Right hindlimb (tissue), 1 donor: ENCODE data around the gene TBC1D23.
"Not testable (repeated sequence)": the region's sequence is repeated elsewhere in the genome, so short reads cannot be mapped to it uniquely, and the experiment has no call there.

Experiments used
- DNase-seq: peaks from one replicate; pipeline ENCODE4 v3.0.0-alpha.2; 2018

Gene TBC1D23

DNA sequence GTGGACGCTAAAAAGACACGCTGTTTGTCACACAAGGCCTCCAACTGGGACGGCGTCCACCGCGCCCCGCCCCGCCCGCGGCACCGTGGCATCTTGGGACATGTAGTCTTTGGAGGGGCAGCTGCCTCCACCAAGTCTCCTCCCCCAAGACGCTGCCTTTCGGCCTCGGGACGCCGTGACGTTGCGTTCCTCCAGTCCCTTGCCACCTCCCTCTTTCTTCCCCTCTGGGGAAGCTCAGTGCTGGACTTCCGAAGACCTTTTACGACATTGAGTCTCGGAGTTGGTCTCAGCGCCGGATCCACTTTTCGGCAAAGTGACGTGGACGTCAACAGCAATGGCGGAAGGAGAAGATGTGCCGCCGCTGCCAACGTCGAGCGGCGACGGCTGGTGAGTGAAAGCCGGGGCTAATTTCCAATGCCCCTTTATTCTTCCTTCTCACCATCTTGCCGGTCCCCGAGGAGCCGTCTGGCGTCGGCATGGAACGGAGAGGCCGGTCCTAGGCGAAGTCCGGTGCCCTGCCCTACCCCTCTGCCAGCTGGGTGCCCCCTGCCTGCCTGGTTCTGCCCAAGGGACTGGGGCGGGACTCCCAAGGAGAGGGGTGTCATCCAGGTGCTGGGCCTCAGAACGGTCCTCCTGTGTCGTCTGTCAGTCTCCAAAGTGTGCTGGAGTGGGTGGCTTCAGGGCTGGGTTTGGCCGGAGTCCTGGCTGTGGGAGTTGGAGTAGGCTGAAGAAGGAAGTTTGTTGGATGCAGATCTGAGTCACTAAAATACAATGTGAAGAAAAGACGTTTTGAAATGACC lies at the start of gene TBC1D23:
TBC1D23 (plus strand) TSS at position 308 of the 800 bp plus-strand sequence; CDS start at position 335, 27 bp downstream.
- DNase-seq, result peak; percentile 99

DNA sequence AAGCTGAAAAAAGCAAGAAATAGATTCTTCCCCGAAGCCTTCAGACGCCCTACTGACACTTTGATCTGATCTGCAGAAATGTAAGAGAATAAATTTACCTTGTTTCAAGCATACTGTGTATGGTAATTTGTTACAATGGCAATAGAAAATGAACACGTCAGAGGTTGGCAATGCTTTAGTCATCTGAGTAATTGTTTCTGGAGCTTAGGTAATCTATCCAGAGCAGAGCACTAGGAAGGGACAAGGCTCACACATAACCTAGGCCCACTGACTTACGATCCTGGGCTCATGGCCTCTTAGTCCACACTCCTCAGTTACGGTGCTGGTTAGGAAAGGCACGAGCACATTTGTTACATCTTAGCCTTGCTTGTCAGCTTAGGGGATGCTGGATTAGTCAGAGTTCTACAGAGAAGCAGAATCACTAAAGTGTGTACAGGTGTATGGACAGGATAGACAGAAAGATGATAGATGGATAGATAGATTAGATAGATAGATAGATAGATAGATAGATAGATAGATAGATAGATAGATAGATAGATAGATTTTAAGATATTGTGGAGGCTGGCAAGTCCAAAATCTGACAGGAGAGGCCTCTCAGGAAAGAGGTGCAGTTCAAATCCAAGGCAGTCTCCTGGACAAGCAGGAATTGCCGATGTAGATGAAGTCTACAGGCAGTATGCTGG lies 46.8 kb upstream of the TBC1D23 start:
- no peak for DNase-seq

DNA sequence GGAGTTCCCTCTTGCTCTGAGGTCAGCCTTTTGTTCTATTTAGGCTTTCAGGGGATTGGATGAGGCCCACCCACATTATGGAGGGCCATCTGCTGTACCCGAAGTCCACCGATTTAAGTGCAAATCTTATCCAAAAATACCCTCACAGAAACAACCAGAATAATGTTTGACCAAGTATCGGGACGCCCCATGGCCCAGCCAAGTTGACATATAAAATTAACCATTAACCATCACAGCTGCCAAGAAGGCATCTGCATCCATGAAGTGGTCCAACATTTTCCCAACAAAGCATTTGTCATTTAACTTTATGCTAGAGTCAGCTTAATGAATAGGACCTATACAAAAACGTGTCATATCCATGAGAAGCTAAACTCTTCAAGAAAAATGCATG lies 46.2 kb upstream of the TBC1D23 start:
- no peak for DNase-seq

DNA sequence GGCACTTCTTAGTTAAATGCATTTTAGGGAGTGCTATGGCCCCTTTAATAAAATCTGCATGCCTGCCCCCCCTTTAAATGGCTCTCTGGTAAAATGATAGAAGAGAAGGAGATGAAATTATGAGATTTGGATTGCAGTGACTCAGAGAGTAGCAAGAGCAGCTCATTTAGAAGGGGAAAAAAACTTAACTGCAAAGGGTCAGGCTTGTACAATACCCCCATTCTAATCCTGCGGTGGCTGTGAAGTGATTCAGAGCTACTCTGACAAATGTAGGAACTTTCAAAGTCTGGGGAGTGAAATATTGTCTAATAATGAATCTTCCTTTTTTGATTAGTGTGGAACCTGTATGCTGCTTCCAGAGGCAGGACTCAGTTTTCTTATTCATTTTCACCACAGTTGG lies 44.1 kb upstream of the TBC1D23 start:
- no peak for DNase-seq

DNA sequence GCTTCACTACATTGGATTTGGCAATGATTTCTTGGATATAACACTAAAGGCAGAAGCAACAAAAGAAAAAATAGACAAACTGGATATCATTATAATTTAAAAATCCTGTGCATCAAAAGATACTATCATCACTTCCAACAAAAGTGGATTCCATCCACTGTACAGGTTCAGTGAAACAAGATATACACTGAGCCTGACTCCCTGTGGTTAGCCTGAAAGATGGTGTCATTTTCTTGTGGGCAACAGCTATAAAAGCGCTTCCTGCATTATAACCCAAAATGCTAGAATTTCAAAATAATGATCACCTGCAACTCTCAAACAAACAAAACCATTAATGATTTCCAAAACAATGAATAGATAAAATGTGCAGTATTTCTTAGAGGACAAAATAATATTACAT lies 39.6 kb upstream of the TBC1D23 start:
- no peak for DNase-seq

DNA sequence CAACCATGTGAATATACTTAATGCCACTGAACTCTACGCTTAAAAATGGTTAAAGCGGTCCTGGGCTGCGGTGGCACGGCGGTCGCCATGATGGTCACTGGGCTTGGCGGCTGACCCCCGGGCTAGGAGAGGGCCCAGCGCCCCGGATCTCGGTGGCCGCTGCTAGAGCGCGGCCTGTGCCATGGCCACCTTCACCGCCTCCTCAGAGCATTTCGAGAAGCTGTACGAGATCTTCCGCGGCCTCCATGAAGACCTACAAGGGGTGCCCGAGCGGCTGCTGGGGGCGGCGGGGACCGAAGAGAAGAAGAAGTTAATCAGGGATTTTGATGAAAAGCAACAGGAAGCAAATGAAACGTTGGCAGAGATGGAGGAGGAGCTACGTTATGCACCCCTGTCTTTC lies 35.6 kb upstream of the TBC1D23 start:
- DNase-seq, result no peak

DNA sequence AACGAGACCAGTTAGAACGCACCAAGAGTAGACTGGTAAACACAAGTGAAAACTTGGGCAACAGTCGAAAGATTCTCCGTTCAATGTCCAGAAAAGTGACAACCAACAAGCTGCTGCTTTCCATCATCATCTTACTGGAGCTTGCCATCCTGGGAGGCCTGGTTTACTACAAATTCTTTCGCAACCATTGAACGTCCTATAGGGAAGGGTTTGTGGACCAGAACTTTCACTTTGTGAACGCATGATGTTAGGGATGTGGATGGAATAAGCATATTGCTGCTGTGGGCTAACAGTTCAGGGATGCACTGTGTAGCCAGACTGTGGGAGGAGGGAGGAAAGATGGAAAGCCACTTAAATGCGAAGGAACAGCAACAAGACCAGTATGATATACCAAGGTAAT lies 34.9 kb upstream of the TBC1D23 start:
- DNase-seq, result no peak

DNA sequence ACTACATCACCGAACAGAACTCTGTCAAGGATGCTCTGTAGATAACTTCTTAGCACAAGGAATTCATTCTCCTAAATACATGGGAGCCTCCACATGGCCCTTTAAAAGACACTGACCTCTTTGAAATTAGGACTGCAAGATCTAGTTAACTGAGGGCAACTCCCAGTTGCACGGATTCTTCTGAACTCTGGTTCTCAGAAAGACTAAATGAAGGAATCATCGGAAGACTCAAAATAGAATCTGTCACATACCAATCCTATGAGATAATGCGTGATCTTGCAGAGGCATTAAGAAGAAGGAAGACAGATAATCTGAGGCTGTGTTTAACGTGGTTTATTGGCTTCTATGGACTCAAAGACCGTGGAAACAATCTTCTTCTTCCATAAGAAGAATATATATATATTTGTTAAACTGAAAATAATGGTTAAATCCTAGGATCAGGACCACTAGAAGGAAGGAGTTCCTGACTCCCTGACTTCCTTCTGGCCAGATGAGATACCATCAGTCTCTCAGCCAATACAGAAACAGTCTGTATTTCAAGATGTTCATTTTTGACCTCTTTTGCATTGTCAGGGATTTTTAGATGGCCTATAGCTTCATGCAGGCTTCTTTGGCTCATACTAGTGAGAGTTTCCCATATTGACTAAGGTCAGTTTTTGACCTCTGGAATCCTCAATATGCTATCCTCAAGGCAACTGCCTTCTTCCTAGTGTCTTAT lies 33.9 kb upstream of the TBC1D23 start:
- DNase-seq, result no peak

DNA sequence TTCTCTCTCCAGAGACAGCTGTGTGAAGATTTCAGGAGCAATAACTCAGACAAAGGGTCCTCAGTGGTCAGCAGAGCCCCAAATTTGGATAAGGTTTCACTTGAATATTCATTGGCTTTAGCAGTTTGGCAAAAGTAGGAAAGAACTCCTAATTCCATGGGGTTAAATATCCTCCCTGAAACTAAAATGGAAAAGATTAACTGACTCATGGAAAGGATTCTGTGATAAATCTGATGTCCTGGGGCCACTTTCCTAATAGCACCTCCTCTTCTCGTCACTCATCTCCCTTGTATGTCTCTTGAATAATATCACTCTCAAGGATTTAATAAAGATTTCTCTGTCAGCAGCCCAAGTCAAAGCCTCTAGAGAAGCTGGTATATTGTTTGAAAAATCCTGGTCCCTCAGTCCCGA lies 33.3 kb upstream of the TBC1D23 start:
- DNase-seq, result peak; percentile 58

DNA sequence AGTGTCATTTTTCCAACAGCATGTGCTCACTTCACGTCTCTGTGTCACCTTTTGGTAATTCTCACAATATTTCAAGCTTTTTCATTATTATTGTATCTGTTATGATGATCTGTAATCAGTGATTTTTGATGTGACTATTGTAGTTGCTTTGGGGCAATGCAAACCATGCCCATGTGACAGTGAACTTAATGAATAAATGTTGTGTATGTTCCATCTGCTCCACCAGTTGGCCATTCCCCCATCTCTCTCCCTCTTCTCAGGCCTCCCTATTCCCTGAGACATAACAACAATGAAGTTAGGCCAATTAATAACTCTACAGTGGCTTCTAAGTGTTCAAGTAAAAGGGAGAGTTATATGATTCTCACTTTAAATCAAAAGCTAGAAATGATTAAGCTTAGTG lies 32.5 kb upstream of the TBC1D23 start:
- DNase-seq, result no peak

DNA sequence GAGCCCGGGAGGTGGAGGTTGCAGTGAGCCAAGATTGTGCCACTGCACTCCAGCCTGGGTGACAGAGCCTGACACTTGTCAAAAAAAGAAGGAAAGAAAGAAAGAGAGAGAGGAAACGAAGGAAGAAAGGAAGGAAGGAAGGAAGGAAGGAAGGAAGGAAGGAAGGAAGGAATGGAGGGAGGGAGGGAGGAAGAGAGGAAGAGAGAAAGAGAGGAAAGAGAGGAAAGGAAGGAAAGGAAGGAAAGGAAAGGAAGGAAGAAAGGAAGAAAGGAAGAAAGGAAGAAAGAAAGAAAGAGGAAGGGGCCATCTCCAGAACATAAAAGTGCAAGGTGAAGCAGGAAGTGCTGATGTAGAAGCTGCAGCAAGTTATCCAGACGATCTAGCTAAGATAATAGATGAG lies 31.6 kb upstream of the TBC1D23 start:
- DNase-seq, result not testable (repeated sequence)

DNA sequence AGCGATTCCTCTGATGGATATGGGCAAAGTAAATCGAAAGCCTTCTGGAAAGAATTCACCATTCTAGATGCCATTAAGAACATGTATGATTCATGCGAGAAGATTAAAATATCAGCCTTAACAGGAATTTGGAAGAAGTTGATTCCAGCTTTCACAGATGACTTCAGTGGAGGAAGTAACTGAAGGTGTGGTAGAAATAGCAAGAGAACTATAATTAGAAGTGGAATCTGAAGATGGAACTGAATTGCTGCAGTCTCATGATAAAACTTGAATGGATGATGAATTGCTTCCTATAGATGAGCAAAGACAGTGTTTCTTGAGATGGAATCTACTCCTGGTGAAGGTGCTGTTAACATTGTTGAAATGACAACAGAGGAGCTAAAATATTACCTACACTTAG lies 30.1 kb upstream of the TBC1D23 start:
- DNase-seq, result no peak

DNA sequence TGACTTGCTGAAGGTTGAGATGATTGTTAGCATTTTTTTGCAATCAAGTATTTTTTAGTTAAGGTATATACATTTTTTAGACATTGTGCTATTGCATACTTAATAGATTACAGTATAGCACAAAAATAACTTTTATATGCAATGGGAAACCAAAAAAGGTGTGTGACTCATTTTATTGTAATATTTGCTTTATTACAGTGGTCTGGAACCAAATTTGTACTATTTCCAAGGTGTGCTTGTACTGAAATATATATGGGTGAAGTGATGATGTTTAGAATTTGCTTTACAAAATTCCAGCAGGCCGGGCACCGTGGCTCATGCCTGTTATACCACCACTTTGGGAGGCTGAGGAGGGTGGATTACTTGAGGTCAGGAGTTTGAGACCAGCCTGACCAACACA lies 29.1 kb upstream of the TBC1D23 start:
- no peak for DNase-seq

DNA sequence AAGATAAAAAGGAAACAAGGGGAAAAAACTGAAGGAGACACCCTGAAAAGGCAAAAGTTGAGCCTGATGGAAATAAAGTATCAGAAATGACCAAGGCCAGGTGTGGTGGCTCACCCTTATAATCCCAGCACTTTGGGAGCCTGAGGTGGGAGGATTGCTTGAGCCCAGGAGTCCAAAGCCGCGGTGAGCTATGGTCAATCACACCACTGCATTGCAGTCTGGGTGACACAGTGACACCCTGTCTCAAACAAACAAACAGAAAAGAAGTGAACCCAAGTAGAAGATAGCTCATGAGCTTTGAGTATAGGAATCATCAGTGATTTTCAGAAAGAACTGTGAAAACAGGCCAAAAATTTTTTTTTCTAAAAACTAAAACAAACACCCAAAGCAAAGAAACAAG lies 26.4 kb upstream of the TBC1D23 start:
- no peak for DNase-seq

DNA sequence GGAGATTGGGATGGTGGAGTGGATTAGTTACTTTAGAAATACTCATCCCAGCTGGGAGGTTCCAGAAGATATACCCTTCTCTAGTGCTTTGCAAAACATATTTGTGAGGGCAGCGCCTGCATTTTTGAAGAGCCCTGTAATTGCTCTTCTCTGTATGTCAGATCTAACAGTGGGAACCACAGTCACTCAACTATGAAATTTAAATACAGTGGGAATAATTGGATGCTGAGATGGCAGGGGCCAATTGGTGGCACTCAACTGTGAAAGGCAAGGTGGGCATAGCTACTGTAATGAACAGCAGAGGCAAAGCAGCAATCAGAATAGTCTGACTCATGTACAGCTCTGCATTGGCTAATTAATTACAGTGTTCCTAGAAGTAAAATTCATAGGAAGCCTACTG lies 22.2 kb upstream of the TBC1D23 start:
- no peak for DNase-seq

DNA sequence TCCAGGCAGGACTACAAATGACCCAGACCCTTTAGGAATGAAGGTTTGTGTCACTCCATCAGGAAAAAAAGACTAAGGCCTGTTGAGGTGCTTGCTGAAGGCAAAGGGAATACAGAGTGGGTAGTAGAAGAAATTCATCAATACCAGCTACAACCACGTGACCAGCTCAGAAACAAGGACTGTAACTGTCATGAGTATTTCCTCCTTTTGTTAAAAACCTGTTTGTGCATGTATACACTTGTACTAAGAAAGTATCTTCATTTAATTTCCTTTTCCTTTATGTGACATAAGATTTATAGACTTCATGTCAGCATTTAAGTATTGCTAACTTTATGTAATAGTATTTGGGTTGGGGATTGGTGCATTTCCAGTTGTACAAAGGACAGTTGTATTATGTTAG lies 18.3 kb upstream of the TBC1D23 start:
- not testable (repeated sequence) for DNase-seq

DNA sequence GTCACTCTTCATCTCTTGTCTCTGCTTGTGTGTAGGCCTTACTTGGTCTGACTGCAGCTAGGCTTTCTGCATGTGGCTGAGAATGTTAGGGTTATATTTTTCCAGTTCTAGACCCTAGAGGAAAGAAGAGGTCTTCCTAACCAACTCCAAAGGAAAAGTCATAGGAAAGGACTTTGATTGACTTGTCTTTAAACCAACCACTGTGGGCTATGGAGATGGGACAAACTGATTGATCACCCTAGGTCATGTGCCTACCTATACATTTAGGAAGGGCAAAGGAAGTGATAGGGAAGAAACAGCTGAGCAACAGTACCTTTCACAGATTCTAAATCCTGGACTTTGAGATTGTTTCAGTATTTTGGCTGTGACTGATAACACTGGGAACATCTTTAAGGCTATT lies 16.5 kb upstream of the TBC1D23 start:
- no peak for DNase-seq

DNA sequence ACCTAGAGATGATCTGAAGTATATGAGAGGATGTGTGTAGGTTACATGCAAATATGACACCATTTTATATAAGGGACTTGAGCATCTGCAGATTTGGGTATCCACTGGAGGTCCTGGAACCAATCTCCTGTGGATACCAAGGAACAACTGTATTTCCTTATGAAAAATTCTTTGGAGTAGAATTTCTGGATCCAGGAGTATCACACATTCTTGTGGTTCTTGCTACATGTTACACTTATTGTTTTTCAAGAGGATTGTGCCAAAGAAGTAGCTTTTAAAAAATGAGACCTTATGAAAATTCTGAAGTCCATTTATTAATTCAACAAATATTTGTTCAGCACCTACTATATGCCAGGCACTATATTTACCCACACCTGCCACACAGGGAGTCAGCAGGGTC lies 15.7 kb upstream of the TBC1D23 start:
- no peak for DNase-seq

DNA sequence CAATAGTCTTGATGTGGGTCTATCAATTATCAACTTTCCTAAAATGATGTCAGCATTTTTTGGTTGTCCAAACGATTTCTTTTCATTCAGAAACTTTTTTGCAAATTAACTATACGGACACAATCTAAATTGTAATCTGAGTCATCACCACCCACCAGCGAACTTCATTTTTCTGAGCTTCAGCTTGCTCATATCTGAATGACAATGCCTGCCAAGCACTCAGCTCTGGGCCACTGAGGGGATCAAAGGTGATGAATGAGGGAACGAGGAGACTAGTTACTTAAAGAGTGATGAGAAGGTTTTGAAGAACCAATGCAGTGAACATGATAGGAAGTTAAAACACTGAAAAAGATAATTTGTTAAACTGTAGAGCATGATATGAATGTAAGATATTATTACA lies 14.9 kb upstream of the TBC1D23 start:
- no peak for DNase-seq

DNA sequence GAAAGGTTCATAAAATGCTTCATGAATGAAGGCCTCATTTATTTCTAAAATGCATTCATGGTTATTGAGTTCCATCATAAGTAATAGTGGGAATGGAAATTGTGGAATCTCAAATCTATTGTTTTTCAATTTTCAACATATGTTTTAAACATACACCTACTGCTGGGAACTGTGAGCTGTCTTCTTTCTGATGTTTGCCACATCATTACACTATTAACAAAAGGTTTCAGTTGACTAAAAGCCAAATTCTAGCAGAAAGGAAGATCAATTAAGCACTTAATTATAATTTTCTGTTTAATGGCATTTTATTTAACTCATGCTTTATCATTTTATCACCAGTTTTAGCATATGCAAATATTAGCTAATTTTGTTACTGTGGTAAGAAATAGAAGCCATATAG lies 13.8 kb upstream of the TBC1D23 start:
- no peak for DNase-seq

DNA sequence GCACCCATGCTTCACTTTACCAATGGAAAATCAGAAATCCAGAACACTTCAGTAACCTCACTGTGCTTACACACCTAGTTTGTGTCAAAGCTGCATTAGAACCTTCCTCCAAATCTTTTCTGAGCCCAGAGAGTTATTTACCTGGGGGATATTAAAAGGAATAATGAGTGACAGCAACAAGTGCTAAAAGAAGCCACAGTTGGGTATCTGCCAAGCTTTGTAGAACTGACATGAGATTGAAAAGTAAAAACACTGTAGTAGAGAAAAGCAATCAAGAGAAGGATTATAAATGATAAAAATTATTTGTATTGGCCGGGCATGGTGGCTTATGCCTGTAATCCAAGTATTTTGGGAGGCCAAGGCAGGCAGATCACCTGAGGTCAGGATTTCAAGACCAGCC lies 8.8 kb upstream of the TBC1D23 start:
- DNase-seq, result no peak

DNA sequence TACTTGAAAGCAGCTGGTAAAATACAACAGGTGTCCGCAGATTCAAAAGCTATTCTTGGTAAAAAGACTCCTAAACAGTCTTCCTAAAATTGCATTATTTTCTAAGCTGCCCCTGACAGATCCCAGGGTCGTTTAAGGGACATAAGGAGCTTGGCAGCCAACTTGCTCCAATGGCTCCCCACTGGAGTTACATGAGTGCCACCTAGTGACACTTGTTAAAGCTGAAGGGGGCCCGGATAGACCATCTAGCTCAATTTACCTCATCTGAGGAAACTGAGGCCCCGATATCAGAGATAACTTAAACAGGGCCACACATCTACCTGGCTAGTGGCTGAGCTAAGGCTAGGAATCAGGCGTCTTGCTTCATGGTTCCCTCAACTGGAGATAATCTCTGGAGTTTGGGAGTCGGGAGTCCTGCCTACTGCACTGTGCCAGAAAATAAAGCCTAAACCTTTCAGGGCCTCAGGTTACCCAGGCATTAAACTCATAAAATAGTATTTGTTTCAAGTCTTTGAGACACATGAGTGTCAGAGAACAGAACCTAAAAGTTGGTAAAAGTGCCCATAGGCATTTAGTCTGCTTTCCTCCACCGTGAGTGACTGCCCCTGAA lies 6.5 kb upstream of the TBC1D23 start:
- peak; percentile 78 for DNase-seq

DNA sequence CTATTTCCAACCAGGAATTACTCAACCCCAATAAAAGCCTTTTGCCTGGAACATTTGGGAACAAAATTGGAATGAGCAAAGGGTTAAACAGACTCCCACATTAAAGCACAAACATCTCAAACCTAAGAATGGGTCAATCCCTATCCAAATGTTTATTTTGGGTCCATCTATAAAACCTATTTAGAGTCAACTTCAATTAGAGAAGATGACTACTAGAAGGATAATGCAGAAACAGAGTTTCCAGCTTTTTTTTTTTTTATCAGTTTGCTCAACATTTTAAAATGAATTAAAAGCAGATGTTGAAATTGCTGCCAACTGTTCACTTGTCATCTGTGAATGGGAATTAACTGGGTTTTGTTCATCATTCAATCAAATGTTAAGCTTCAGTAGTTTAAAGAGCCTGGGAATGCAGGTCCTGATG lies 4.1 kb upstream of the TBC1D23 start:
- DNase-seq, result no peak

DNA sequence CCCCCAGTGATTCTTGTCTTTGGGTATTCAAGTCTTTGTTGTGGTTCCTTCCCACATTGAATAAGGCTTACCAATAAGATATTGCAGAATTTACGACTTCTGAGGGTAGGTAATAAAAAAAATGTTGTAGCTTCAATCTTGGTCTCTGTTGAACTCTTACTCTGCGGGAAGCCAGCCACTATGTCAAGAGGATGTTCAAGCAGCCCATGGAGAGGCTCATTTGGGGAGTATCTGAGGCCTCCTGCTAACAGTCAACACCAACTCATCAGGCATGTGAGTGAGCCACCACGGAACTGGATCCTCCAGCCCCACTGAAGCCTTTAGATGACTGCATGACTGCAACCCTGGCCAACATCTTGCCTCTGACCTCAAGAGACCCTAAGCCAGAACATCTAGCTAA lies 3.2 kb upstream of the TBC1D23 start:
- DNase-seq, result peak; percentile 23
